Measurements from ENCODE around the gene SPECC1L.

DNA sequence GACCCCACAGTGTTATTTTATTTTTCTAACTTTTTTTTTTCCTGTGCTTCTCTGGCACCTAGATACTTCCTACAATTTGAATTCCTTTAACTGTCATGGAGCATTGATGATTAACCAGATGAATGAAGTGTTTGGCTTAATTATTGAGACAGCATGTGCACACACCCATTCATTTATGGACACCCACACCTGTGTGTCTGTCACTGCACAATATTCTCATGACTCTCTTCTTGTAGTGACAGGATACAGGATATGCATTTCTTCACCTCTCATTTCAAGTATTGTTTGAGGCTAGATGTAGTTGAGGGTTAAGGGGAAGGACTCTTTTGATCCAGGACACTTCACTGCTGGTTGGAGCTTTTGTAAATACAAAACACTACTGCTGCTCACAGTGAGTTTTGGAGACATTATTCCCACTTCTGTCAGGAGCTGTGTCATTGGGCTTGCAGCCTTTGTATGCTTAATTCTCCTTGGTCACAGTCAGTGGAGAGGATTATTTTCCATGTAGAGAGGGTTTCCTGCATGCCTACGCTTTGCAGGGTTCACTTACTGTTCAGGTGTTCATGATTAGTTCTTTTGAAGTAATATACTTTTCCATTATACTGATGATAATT lies 33.5 kb downstream of the SPECC1L start:
- TF ChIP-seq, protein P1, sequence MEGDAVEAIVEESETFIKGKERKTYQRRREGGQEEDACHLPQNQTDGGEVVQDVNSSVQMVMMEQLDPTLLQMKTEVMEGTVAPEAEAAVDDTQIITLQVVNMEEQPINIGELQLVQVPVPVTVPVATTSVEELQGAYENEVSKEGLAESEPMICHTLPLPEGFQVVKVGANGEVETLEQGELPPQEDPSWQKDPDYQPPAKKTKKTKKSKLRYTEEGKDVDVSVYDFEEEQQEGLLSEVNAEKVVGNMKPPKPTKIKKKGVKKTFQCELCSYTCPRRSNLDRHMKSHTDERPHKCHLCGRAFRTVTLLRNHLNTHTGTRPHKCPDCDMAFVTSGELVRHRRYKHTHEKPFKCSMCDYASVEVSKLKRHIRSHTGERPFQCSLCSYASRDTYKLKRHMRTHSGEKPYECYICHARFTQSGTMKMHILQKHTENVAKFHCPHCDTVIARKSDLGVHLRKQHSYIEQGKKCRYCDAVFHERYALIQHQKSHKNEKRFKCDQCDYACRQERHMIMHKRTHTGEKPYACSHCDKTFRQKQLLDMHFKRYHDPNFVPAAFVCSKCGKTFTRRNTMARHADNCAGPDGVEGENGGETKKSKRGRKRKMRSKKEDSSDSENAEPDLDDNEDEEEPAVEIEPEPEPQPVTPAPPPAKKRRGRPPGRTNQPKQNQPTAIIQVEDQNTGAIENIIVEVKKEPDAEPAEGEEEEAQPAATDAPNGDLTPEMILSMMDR (conservative IDR thresholded peaks at IDR 0.05; ENCODE audit: low read length), result no peak
- TF ChIP-seq EZH2phosphoT487 (IDR thresholded peaks at IDR 0.05; ENCODE audit: borderline replicate concordance), result no peak

All from Loucy (cell line).